ENCODE results near the gene AP4M1.

Gene AP4M1

GRCh38 chr7:100087055-100087750 lies 14.2 kb upstream of the AP4M1 start:
- no peak for DNase-seq (ENCODE audit: low spot score)

- no peak for DNase-seq (ENCODE audit: low spot score)
Measured at GRCh38 chr7:100088095-100088620, 13.3 kb upstream of the AP4M1 start.

GRCh38 chr7:100088621-100089457 lies 12.6 kb upstream of the AP4M1 start, which contains the start of gene COPS6:
Gene COPS6 (plus strand): TSS chr7:100088969. CDS start chr7:100088991, 22 bp downstream.
- peak; percentile 66 for DNase-seq (ENCODE audit: low spot score)

- DNase-seq (ENCODE audit: low spot score): no peak
Measured at GRCh38 chr7:100089458-100090196, 11.8 kb upstream of the AP4M1 start.

- no peak for DNase-seq (ENCODE audit: low spot score)
Measured at GRCh38 chr7:100090527-100091410, 10.7 kb upstream of the AP4M1 start.

GRCh38 chr7:100091411-100092181 lies 9.8 kb upstream of the AP4M1 start:
- no peak for DNase-seq (ENCODE audit: low spot score)

GRCh38 chr7:100093054-100093453 lies 8.4 kb upstream of the AP4M1 start:
- no peak for DNase-seq (ENCODE audit: low spot score)

GRCh38 chr7:100093498-100093897 lies 7.9 kb upstream of the AP4M1 start:
- no peak for DNase-seq (ENCODE audit: low spot score)

GRCh38 chr7:100093925-100094486 lies 7.4 kb upstream of the AP4M1 start:
- no peak for DNase-seq (ENCODE audit: low spot score)

- DNase-seq (ENCODE audit: low spot score): no peak
Measured at GRCh38 chr7:100095289-100095688, 6.2 kb upstream of the AP4M1 start.

- no peak for DNase-seq (ENCODE audit: low spot score)
Measured at GRCh38 chr7:100095704-100096103, 5.7 kb upstream of the AP4M1 start.

GRCh38 chr7:100098913-100099312 lies 2.5 kb upstream of the AP4M1 start:
- DNase-seq (ENCODE audit: low spot score): no peak

GRCh38 chr7:100099452-100099851 lies 2.0 kb upstream of the AP4M1 start:
- DNase-seq (ENCODE audit: low spot score): no peak

GRCh38 chr7:100100420-100101015 lies 925 bp upstream of the AP4M1 start:
- peak; percentile 97 for DNase-seq (ENCODE audit: low spot score)

GRCh38 chr7:100102950-100103840 lies 1.8 kb downstream of the AP4M1 start:
- no peak for DNase-seq (ENCODE audit: low spot score)

- DNase-seq (ENCODE audit: low spot score): no peak
Measured at GRCh38 chr7:100105534-100105933, 4.1 kb downstream of the AP4M1 start.

- no peak for DNase-seq (ENCODE audit: low spot score)
Measured at GRCh38 chr7:100106633-100107032, 5.2 kb downstream of the AP4M1 start.

GRCh38 chr7:100107125-100107737 lies 5.8 kb downstream of the AP4M1 start:
- no peak for DNase-seq (ENCODE audit: low spot score)

Measured in HuH-7.5 (cell line).